Stimulated activated CD8-positive, alpha-beta memory T cell treated with anti-CD3 and anti-CD28 coated beads, Interleukin-15, amount 100 ng/mL, for 48 hours (primary cell): ENCODE measurements around the gene UBAP2.

ENCODE experiments used
- DNase-seq, 2 donors: peaks; one replicate each; pipeline ENCODE4 v3.0.0-alpha.2; 2020; ENCODE audit warnings: low read depth in 2 of 2

UBAP2 gene

DNA sequence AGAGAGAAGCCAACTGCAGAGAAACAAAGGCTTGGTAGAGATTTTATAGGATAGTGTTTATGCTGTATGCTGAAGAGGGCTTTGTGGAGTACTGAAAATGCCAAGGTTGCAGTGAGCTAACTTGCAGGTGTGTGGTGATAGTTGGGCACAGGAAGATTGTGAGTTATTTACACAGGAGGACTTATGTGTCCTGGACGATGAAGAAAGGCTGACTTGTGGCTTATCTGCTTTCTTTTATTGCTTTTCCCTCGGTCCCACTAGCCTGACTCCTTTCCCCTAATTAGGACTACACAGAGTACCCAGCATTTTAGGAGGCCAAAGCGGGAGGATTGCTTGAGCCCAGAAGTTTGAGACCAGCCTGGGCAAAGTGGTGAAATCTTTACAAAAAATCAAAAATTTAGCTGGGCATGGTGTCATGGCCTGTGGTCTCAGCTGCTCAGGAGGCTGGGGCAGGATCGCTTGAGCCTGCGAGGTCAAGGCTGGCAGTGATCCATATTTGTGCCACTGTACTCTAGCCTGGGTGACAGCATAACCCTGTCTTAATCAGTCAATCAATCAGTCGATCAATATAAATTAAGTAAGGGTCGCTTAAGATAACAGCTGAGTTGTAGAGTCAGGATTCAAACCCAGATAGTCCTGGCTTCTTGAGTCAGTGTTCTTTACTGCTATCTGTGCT lies 169.9 kb downstream of the UBAP2 start:
- no peak for DNase-seq

DNA sequence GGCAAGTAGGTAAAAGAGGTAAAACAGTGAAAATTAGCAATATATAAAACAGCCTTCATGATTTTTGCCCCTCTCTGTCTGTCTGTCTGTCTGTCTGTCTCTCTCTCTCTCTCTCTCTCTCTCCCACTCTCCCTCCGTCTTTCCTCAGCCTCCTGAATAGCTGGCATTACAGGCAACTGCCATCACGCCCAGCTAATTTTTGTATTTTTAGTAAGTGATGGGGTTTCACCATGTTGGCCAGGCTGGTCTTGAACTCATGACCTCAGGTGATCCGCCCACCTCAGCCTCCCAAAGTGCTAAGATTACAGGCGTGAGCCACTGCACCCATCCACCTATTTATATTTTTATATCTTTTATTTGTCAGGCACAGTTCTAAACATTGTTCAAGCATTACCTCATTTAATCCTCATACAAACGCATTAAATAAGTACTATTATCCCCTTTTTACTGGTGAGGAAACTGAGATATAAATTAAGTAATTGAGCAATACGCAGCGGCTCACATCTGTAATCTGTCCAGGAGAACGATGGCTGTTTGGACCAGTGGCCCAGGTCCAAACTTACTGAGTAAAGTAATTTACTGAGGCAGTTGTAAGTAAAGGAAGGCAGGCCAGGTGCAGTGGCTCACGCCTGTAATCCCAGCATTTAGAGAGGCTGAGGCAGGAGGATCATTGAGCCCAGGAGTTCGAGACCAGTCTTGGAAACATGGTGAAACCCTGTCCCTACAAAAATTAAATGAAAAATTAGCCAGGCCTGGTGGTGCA lies 170.8 kb downstream of the UBAP2 start:
- no peak for DNase-seq
